Dermis blood vessel endothelial cell (primary cell): ENCODE data around the gene FANK1. TPM values are rescaled to one million over a fixed set of nuclear protein-coding genes. Genes with fewer than 3 reads are reported as not detected.
A peak's percentile ranks its signal among the peaks of the same experiment; 100 is the strongest.

ENCODE experiments used
- DNase-seq: peaks from one replicate; pipeline ENCODE4 v3.0.0; 2010
- total RNA-seq: library from RNA; depleted of rRNA; stranded (reverse); fragments of >200 nt; gene quantifications from 2 replicates; pipeline ENCODE4 v1.2.3, GENCODE V29; 2014

Gene FANK1
- total RNA-seq, 1 donor from 2014 or later, result 0.51 TPM

GRCh38 chr10:125991392-125991791 lies 95.0 kb downstream of the FANK1 start:
- no peak for DNase-seq

GRCh38 chr10:125992254-125992653 lies 95.9 kb downstream of the FANK1 start:
- no peak for DNase-seq

GRCh38 chr10:125994601-125995000 lies 98.2 kb downstream of the FANK1 start:
- DNase-seq, result no peak

- DNase-seq, result no peak
These were observed 99.5 kb downstream of the FANK1 start for GRCh38 chr10:125995726-125996304.

- no peak for DNase-seq
These were observed 101.2 kb downstream of the FANK1 start for GRCh38 chr10:125997586-125997985.

GRCh38 chr10:125999694-126000093 lies 103.3 kb downstream of the FANK1 start:
- no peak for DNase-seq

- peak; percentile 8 for DNase-seq
These were observed 105.2 kb downstream of the FANK1 start for GRCh38 chr10:126001576-126001975.

GRCh38 chr10:126004752-126005151 lies 108.4 kb downstream of the FANK1 start:
- no peak for DNase-seq

GRCh38 chr10:126006264-126006663 lies 109.9 kb downstream of the FANK1 start:
- DNase-seq, result no peak

- no peak for DNase-seq
These were observed 110.5 kb downstream of the FANK1 start for GRCh38 chr10:126006906-126007305.

- DNase-seq, result no peak
These were observed 113.3 kb downstream of the FANK1 start for GRCh38 chr10:126009650-126010049.

GRCh38 chr10:126011995-126012394 lies 115.6 kb downstream of the FANK1 start:
- no peak for DNase-seq

- peak; percentile 21 for DNase-seq
These were observed 116.1 kb downstream of the FANK1 start for GRCh38 chr10:126012485-126012884.

- peak; percentile 13 for DNase-seq
These were observed 117.3 kb downstream of the FANK1 start for GRCh38 chr10:126013489-126014281.

GRCh38 chr10:126014309-126014708 lies 117.9 kb downstream of the FANK1 start:
- DNase-seq, result no peak

GRCh38 chr10:126015413-126015812 lies 119.0 kb downstream of the FANK1 start:
- DNase-seq, result no peak

- DNase-seq, result no peak
These were observed 119.9 kb downstream of the FANK1 start for GRCh38 chr10:126016156-126016805.

GRCh38 chr10:126016882-126017281 lies 120.5 kb downstream of the FANK1 start:
- no peak for DNase-seq

- no peak for DNase-seq
These were observed 121.7 kb downstream of the FANK1 start for GRCh38 chr10:126017961-126018560.

GRCh38 chr10:126021833-126022500 lies 125.6 kb downstream of the FANK1 start:
- DNase-seq, result no peak

GRCh38 chr10:126022841-126023240 lies 126.5 kb downstream of the FANK1 start:
- no peak for DNase-seq

GRCh38 chr10:126027692-126028091 lies 131.3 kb downstream of the FANK1 start:
- no peak for DNase-seq

GRCh38 chr10:126029999-126030398 lies 133.6 kb downstream of the FANK1 start:
- DNase-seq, result no peak
